ENCODE data around the gene MOCS3.

DNA sequence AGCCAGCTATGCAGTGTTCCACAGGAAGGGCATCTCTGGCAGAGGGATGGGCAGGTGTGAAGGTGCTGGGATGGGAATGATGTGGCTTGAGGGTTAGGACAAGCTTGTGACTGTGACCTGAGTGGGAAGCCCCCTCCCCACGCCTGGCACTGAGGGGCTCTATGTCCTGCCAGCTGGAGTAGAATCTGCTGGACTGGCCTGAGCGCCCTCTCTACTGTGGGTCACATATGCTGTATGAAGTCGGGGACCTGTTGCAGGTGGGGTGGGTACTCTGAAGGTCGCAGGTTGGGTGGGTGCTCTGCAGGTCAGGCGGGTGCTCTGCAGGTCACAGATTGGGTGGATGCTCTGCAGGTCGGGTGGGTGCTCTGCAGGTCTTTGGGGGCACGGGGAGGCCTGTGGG lies 44.0 kb downstream of the MOCS3 start:
- no peak for TF ChIP-seq CTCF (IDR thresholded peaks at IDR 0.05; ENCODE audit: extremely low read depth in 1 of 2, insufficient read depth in 1 of 2, low read depth in 1 of 2, low read length in 2 of 2)
- no peak for TF ChIP-seq POLR2AphosphoS5 (IDR thresholded peaks at IDR 0.05; ENCODE audit: insufficient read depth, low read depth, low read length)
- no peak for TF ChIP-seq EZH2 (IDR thresholded peaks at IDR 0.05; ENCODE audit: borderline replicate concordance, low read depth, low read length, severe bottlenecking)
- TF ChIP-seq POLR2A (IDR thresholded peaks at IDR 0.05; ENCODE audit: low read depth, low read length), result no peak
